GM13976 (cell line): ENCODE results near the gene ISL1.

ENCODE experiments used
- DNase-seq: peaks from one replicate; pipeline ENCODE4 v3.0.0; 2012; ENCODE audit warnings: low spot score
- in situ Hi-C: fragments of 300-500 bp; cut with MboI; formaldehyde crosslinking; loops from one replicate; pipeline ENCODE4 v1.12.0; 2022; ENCODE audit warnings: low sequenced_read_pairs, mixed read lengths, inconsistent platforms; ENCODE audit not compliant: unreplicated experiment
- TF ChIP-seq, protein P1 (sequence below): IDR thresholded peaks from 2 replicates; pipeline ENCODE4 v1.5.1; 2012; ENCODE audit warnings: borderline replicate concordance, mild to moderate bottlenecking; ENCODE audit not compliant: insufficient read depth; ENCODE audit errors: extremely low read depth, missing control alignments, control extremely low read depth

Gene ISL1

DNA sequence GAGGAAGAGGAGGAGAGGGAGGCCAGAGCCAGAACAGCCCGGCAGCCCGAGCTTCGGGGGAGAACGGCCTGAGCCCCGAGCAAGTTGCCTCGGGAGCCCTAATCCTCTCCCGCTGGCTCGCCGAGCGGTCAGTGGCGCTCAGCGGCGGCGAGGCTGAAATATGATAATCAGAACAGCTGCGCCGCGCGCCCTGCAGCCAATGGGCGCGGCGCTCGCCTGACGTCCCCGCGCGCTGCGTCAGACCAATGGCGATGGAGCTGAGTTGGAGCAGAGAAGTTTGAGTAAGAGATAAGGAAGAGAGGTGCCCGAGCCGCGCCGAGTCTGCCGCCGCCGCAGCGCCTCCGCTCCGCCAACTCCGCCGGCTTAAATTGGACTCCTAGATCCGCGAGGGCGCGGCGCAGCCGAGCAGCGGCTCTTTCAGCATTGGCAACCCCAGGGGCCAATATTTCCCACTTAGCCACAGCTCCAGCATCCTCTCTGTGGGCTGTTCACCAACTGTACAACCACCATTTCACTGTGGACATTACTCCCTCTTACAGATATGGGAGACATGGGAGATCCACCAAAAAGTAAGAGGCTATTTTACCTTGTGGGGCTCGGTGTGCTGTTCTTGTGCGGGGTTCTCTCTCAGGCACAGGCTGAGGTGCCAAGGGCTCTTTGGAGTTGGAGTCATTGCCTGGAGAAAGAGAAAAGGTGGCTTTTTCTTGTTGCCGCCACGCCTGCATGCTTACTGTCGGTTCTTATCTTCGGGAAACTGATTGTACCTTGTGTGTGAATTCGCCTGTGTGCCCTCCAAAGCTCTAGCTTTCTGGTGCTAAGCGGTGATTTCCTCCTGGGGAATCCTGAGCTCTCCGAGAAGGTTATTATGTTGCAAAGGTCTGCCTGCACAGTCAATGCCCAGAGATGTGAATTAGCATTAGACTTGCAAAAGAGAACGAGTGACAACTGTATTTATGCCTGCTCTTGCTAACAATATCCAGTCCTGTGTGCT, at the start of gene ISL1:
TSS of gene ISL1 (plus strand) at position 318 of the 991 bp plus-strand sequence. CDS start at position 542, 224 bp downstream.
- in situ Hi-C loops = loop anchor here (25.0 kb wide), 1 partner anchor 421 kb away; no protein-coding TSS in a partner anchor
- no peak for DNase-seq
- TF ChIP-seq, protein P1, sequence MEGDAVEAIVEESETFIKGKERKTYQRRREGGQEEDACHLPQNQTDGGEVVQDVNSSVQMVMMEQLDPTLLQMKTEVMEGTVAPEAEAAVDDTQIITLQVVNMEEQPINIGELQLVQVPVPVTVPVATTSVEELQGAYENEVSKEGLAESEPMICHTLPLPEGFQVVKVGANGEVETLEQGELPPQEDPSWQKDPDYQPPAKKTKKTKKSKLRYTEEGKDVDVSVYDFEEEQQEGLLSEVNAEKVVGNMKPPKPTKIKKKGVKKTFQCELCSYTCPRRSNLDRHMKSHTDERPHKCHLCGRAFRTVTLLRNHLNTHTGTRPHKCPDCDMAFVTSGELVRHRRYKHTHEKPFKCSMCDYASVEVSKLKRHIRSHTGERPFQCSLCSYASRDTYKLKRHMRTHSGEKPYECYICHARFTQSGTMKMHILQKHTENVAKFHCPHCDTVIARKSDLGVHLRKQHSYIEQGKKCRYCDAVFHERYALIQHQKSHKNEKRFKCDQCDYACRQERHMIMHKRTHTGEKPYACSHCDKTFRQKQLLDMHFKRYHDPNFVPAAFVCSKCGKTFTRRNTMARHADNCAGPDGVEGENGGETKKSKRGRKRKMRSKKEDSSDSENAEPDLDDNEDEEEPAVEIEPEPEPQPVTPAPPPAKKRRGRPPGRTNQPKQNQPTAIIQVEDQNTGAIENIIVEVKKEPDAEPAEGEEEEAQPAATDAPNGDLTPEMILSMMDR = no peak

DNA sequence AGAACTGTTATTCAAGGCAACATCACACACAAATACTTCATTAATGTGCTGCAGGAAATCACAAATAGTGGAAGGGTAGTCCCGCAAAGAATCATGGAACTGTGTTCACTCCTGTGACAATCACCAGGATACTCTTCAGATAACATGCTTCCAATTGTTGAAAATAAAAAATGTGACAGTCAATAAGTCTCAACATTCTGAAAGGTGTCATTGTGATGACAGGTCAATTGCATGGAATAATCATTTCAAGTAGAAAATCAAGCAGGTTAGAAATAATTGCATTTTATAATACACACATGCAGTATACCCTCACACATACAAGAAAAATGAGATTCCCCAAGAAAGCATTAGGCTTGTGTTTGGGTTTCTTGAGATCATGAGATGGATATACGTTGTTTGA, 46.4 kb upstream of the ISL1 start:
- in situ Hi-C loops = no loop called here
- DNase-seq = no peak
- TF ChIP-seq, protein P1 = no peak

DNA sequence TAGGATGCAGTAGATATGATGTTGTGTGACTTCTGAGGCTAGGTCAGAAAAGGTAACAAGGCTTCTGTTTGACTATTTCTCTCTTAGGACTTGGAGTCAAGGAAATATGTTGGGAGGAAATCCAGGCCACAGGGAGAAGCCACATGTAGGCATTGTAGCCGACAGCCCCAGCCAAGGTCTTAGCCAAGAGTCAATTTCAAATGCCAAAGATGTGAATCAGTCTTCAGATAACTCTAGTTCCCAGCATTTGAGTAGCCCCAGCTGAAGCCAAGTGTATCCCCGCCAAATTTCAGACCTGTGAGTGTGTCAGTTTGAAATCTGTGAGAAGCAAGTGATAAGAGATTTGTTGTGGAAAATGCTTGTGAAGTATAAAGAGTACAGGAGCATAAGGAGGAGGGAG, 38.1 kb upstream of the ISL1 start:
- no peak for DNase-seq
- in situ Hi-C loops = no loop called here
- TF ChIP-seq, protein P1 = no peak

DNA sequence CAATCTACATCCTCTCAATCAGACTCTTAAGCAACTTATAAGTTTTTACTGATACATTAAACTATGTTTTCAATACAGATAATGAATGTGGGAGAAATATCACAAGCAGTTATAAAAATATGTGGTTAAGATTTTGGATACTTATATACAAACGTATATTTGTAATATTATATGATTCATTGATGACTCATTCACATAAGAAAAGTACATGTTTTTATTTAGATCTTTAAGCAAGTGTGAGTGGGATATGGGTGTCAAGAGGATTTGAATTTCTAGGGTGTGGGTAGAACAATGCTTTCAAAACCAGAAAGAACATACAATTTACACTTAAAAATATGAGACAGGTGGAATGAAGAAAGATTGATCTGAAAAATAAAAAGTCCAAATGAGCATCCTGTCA, 36.1 kb upstream of the ISL1 start:
- in situ Hi-C loops = no loop called here
- DNase-seq = no peak
- TF ChIP-seq, protein P1 = no peak

DNA sequence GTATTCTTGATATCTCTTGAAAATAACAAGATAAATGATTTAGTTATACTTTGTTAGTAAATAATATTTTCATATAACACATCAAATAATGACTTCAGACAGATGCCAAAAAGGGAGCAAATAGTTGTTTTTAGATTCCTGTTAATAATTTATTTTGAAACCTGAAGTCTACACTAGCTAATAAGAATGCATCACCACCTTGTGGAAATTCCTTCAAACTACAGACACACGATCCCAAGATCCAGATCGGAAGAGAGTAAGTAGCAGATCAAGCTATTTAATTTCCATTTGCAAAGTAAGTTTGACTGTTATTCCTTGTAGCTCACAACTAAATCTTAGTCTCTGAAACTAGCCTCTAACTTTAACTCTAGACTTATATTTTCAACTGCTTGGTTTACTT, 35.5 kb upstream of the ISL1 start:
- TF ChIP-seq, protein P1 = no peak
- in situ Hi-C loops = no loop called here
- no peak for DNase-seq

DNA sequence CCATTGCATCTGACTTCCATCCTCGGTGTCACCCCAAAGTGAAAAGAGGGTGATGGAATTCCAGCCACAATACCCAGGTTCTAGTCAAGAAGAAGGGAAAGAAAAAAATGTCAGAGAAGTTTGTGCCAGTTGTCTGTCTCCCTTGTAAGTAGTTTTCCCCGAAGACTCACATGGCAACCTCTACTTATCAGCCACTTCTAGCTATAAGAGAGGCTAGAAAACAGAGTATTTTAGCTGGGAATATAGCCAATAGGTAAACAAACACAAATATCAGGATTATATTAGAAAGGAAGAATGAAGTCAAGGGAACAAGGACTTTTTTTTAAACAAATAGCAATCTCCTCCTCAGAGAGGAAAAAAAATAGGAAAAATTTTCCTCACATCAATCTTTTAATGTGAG, 12.2 kb upstream of the ISL1 start:
- DNase-seq = no peak
- in situ Hi-C loops = no loop called here
- TF ChIP-seq, protein P1 = no peak
